Activated CD4-positive, CD25-positive, alpha-beta regulatory T cell treated with anti-CD3 and anti-CD28 coated beads, Interleukin-2, amount 50 U/mL, for 16 hours (primary cell): ENCODE results near the gene BCAS1.

ENCODE experiments used
- DNase-seq: peaks from one replicate; pipeline ENCODE4 v3.0.0-alpha.2; 2020; ENCODE audit warnings: low read depth, low spot score

BCAS1 gene

DNA sequence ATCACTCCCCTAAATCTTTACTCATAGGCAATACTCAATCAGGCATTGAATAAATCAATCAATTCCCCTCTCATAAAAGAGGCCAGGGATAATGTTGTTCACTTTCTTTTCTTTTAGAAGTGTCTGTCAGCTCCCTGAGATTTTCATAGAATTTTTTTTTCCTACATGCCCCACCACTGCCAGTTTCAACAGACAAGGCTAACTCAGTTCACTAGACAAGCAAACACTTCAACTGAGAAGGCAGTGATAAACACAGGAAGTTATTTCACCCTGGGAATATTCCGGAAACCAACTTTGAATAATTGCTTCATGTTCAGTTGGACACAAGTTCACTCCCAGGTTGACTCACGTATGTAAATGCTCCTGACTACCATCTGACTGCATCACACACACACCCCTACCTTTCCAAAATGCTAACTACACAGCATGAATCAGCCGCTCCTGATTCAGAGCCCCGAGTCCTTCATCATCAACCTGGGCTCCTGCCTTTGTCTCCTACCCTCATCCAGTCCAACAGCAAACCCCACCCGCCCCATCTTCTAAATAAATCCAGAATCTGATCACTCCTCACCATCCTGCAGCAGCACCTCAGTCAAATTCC, 143.9 kb downstream of the BCAS1 start:
- no peak for DNase-seq

DNA sequence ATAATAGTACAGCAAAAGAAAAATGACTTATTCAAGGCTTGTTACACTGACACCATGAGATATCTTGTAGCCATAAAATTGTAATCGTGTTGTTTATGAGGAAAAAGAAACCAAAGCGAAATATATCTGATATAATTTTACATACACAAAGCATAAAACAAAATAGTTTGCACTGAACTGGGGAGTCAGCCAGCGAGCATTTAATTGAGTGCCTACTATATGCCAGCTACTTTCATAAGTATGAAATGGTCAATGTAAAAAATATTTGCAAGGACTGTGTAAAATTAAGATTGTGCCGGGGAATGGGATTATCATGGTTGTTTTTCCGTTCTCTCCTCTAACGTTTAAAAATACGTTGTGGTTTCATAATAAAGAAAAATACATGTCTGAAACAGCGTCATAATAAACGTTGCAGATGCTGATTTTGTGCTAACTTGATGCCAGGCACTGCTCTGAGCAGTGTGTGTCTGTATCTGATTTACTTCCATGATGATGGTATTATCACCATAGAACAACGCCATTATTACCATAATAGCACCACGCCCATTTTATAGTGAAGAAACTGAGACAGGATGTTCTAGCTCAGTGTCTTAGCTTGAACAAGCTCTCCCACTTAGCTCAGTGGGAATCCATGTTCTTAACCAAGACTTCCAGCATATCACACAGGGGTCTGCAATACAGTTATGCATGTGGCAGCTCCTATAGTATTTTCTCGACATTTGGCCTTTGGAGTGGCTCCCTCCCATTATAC, 144.6 kb downstream of the BCAS1 start:
- no peak for DNase-seq

DNA sequence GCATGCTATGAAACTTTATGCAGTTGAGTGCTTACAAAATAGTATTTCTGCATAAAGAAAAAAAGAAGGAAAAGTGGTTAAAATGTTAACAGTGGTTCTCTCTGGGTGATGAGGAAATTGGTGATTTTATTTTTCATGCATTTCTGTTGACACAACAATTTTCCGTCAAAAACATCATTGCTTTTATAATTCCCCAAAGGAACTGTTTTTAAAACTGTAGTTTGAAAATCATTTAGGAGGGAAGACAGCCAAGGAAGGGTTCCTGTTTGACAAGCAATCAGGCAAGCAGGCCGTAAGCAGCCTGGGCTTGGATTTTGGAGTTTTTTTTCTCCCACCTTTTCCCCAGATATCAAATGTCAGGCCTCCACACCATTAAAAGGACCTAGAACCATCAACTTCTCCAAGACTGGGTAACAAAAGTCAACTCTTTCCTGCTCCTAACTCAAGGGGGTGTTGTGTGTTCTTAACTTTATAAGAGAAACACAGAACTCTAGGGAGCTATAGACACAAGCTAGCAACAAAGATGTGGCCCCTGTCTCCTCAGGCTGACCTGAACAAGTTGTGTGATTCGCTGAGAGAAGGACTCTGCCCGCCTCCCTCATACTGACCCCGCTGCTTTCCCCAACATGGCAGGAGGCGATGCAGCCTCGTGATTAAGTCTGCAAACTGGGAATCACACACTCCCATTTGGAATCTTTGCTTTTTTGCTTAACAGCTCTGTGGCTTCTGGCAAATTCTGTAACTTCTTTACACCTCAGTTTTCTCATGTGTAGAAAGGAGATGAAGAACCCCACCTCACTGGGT, 146.6 kb downstream of the BCAS1 start:
- no peak for DNase-seq

DNA sequence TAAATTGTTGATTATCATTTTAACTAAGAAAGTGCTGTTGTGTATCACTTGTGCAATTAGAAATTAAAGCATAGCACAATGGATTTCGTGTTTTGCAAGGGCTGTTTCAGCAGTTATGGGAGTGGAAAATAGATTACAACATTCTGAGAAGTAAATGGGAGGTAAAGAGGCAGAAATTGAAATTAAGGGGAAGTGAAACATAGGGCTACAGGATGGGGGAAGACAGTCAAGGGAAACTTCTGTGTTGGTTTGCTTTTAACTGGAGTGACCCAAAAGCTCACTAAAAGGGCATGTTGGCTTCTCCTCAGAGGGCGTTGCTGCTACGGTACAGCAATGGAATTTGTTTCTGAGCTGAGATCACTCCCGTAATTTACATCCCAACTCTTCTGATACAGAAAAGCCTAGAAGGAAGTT, 147.5 kb downstream of the BCAS1 start:
- DNase-seq, result no peak

DNA sequence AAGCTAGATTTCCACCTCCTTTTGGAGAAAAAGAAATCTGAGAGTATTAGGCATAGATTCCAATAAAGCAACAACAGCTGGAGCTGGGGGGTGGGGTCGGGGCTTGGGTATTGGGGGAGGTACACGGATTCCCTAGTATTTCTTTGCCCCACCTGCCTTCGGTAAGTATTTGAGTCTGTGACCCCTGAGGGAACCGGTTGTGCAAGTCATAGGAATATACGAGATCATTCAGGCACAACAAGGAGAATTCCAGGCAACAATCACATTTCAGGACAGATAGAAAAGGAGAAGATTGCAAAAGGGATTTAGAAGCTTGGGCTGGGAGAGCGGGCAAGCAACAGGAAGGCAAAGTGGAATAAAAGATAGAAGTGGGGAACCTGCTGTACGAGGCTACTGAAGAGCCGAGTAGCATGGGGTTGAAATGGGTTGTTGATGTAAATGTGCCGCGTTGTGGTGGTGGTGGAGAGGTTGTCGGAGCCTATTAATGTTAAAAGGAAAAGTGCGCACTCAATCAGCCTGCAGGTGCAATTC, 148.9 kb downstream of the BCAS1 start:
- no peak for DNase-seq

DNA sequence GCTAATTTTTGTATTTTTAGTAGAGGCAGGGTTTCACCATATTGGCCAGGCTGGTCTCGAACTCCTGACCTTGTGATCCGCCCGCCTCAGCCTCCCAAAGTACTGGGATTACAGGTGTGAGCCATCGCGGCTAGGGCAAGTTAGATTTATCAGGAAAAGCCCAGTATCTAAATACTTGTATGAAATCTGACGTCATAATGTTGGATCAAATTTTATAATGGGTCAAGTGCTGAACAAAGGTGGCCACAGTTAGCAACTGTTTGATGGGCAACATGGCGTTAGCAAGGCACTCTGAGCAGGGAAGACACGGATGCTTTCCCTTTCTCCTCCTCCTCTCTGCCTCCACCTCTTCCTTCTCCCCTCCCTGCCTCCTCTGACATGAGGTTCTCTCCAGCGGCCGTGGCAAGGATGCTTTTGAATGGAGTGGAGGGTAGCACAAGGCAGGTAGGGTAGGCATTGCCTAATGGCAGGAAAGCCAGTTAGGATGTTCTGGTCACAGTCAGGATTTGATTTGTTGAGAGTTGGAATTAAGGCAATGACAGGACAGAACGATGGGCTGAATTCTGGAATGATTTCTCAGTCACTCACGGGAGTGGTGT, 149.6 kb downstream of the BCAS1 start:
- DNase-seq, result no peak

DNA sequence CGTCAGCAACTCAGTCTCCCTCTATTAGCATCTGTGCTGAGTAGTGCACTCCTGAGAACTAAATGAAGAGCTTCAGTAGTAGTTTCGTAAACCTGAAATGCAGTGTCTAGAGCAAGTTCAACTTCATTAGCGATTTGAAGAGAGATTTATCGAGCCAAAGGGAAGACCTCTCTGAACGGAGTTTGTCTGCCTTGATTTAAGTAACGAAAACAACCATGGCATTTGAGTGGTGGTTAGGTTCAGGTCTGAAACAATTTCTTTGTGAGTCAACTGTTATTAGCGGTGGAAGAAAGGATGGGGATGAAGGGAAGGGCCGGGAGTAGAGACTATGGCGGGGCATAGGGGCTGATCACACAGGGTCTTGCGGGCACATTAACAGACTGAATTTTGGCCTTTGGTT, 150.5 kb downstream of the BCAS1 start:
- DNase-seq, result no peak

DNA sequence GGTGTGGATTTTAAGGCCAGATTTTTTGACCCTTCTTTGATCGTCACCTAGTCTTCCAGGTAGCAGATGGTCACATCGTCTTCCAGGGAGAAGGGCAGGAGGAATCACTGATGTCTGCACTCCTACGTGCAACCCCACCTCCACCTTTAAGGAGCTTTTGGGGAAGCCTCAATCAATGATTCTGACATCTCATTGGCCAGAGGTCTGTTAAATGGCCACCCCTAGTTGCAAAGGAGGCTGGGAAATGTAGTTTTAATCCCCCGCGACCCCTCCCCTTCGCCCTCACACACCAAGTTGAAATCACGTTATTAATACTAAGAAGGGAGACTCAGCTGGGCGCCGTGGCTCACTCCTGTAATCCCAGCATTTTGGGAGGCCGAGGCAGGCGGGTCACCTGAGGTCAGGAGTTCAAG, 151.4 kb downstream of the BCAS1 start:
- DNase-seq, result no peak

DNA sequence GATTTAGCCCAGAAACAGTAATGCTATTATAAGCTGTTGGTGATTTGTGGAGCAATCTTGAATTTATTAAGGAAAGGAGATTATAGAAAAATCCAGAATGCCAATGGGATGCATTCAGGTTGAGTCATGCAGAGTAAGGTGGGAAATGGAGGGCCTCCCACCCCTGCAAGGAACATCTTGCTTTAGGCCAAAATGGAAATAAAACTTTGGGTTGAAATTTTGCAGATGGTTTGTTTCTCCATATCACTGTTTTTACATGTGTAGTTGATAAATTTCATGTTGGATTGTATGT, 152.4 kb downstream of the BCAS1 start:
- DNase-seq, result no peak

DNA sequence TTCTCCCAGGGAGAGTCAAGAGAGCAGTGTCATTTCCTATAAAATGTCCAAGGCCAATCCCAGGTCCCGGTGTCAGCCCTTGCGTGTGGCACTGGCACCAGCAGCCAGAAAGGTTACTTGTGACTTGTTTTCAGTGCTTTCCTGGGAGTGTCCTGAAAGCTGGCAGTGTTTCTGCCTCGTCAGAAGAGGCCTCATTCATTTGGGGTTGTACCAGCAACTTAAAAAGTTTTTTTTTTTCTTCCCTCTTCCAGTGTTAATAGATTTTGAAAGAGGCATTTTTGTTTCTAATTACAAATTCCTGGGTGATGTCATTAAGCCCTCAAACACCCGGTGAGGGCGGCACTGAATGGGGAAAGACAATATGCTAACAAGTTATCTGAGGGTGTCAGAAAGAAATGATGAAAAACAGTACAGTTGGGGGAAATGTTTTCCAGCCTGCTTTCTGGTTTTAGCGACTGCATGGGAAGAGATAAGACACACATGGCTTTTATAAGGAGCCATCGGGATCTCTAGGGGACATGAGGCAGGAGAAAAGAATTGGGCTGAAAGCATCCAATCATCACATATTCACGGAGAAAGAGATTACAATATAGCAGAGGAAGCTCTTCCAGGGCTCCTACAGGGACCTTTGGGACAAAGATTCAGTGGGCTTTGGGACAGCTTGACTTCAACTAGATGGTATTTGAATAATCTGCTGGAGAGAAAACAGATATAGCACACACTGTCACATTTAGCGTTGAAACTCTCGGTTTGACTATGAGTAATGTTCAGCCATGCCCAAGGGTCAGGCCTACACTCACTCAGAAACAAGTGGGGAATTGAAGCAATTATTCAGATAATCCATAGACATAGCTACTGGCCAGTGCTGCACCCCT, 153.0 kb downstream of the BCAS1 start:
- no peak for DNase-seq

DNA sequence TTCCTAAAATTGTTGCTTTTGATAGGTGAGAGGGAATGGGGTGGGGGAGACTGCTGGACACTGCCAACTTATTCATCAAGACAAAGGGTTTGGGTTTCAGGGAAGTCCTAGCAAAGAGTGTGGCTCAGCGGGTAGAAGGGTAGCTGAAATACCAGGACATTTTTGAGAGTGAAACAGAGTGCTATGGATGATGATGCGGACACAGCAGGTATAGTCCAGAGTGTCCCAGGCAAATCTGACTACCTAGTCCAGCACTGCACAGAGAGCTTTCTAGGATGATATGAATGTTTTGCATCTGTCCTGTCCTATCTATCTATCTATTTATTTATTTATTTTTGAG, 154.3 kb downstream of the BCAS1 start:
- DNase-seq, result no peak

DNA sequence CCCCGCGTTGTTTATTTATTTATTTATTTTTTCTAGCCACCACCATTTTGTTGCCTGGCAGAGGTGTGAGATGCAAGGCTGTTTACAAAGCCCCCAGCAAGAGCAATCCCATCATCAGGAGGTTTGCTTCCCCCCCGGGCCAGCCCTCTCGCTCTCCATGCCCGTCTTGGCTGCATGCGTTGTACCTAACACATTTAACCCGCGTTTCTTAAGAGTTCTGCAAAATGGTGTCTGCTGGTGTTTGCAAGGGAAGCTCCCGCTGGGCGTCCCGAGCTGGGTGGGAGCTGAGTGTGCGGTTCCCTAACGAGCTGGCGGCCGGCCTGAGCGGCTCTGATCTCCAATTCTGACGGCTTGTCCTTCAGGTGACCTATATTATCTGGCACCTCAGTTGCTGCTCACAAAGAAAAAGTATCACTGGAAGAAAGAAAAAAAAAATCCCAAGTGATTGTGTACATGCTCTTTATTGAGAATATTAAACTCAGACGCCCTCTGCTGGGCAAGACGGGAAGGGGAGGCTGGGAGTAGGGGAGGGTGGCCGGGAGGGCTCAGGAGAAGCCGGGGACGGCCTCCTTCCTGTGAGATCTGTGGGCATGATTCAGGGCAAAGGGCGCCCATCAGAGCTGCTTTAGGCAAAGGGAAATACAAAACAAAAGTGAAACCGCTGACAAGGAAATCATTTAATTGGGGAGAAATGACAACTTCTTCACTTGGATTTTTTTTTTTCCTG, 154.8 kb downstream of the BCAS1 start:
- DNase-seq, result peak; percentile 91

DNA sequence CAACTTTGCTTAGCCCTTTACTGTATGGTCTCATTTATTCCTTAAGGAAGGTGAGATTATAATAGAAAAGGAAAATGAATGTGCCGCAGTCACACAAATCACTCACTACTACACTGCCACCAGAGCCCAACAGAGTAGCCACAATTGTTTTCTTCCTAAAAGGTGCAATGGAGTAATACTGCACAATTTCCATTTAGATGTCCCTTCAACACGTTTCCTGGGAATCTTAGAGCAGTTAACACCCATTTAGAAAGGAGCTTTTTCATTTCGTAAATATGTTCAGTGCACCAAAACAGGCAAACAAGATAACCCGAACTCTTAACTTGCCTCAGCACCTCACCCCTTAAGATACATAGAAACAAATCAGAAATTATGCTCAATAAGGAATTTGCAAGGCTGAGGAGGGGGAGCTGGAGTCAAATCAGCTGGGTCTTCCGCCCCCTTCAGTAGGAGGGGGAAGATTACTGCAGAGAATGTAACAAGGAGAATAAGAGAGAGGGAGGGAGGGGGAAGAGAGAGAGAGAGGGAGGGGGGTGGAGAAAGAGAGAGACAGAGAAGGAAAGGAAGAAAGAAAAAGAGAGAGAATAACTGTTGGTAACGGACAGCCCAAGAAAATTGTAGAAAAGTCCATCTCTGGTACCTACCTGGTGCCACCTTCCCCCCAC, 155.5 kb downstream of the BCAS1 start:
- DNase-seq, result no peak

DNA sequence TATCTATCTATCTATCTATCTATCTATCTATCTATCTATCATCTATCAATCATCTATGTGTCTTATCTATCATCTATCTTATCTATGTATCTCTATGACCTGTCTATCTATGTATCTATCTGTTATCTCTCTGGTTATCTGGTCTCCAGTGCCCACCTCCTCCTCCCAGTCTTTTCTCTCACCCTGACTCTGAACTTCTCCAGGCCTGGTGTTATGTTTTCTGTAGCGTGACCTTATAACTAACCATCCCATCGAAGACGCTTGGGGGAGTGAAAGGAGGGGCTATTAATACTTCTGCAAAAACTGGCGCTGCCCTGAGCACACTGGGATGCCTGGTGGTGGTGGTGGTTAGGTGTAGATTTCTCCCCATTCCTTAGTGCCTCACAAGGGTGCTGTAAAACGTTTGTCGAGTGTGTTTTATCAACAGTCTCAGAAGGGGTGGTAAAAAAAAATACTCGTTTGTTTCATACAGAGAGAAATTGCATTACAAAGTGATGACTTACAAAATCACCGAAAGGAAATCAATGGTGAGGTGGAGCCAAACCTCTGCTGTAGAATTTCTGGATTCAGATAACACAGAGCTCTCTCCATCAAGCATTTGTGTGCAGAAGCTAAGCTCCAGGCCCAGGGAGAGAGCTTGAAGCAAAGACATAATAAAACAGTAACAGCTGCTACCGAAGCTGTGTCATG, 156.2 kb downstream of the BCAS1 start:
- no peak for DNase-seq

DNA sequence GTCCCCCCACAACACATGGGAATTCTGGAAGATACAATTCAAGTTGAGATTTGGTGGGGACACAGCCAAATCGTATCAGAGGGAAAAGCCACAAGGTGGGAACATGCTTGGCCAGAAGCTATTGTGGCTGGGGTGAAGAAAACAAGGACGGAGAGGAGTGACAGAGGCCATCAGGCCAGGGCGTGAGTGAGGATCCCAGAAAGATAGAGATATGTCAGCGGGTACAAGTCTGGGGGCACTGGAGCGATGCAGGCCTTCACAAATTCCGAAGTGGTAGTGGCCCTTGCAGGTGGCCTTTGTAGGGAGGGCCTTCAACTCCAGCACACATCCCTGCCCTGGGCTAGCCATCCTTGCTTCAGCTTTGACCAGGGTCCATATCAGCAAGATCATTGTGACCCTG, 159.1 kb downstream of the BCAS1 start:
- DNase-seq, result no peak

DNA sequence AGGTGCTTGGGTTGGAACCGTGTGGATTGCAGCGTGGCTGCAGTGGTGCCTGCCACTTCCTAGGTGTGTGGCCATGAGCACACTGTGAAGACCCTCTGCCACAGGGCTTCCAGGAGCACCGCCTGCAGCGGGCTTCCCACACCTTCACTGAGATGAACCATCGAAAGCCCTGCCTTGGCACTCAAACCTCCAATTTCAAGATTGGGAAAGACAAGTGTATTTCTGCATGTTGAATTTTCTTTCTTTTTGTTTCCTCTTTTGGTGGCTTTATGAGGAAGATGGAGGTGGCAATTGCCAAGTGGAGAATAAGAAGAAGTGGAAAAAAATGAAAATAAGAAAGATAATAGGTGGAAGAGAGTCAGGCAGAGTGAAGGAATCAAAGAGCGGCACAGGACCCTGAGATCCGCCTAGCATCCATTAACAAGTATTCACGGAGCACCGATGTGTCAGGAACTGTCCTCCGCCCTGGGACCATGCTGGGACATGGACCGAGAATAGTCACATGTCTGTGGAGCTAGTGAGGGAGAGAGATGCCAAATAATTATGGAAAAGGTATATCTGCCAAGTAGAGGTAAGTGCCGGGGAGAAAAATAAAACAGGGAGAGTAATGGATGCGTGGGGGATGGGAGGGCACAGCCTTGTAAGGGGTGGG, 159.9 kb downstream of the BCAS1 start:
- no peak for DNase-seq

DNA sequence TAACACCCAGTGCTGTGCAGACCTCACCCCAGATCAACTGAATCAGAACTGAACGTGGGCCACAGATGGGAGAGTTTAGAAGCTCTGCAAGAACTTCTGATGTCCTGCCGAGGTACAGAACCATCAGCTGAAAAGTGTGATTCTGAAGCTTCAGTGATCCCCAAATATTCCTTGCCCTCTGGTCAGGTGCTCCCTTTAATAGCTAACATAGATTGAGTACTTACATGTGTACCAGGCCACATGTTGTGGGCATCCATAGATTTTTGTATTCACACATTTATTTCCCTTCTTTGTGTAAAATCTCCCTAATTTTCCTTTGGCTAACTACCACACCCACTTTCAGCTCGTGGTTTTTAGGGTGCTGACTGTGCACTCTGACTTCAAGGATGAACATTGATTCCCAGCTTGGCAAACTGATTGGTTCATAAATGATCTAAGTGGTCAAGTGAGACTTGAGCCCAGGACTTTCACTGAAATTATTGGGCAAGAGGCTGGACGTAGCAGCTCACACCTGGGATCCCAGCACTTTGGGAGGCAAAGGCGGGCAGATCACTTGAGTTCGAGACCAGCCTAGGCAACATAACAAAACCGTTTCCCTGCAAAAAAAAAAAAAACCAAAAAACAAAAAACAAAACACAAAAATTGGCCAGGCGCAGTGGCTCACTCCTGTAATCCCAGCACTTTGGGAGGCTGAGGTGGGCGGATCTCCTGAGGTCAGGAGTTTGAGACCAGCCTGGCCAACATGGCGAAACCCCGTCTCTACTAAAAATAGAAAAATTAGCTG, 162.2 kb downstream of the BCAS1 start:
- no peak for DNase-seq

DNA sequence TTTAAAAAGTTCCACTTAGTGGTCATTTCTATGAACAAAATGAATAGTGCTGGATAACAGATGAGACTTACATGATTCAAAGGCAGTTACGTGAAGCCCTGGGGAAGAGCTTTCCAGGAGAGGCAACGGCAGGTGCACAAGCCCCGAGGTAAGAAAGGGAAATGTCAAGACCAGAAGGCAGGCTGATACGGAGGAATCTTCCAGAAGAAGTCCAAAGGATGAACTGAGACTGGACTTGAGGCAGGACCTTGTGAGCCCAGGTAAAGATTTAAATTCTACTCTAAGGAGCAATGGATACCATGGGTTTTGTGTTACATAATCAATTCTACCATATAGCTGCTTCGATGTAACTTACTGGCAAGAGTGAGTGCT, 164.6 kb downstream of the BCAS1 start:
- DNase-seq, result no peak
